Stimulated activated CD4-positive, alpha-beta T cell treated with anti-CD3 and anti-CD28 coated beads, Interleukin-2, amount 100 ng/mL, for 48 hours (primary cell): ENCODE results near the gene TIMD4.
"Not testable (repeated sequence)": the region's sequence is repeated elsewhere in the genome, so short reads cannot be mapped to it uniquely, and the experiment has no call there.

ENCODE experiments used
- DNase-seq, 2 donors: peaks; one replicate each; pipeline ENCODE4 v3.0.0-alpha.2; 2020

TIMD4 gene

DNA sequence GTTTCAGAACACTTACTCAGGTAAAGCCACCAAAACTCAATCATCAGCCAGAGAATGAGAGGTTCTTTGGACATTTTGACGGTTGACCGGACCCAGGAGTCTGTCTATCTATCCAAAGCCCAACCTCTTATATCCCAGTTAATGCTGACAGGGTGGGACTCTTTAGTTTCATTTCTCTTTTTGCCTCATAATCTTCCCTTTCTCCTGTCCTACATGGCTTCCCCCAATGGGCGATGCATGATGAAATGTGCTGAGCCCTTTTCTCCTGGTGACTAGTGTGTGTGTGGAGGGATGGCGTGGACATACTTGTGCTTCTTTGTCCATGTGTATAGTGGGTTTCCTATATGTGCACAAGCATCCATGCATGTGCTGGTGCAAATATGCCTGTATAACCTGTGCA lies at the start of gene TIMD4:
TIMD4 (minus strand) TSS at position 102 of the 400 bp plus-strand sequence; CDS start at position 74, 28 bp downstream.
- DNase-seq, result no peak

DNA sequence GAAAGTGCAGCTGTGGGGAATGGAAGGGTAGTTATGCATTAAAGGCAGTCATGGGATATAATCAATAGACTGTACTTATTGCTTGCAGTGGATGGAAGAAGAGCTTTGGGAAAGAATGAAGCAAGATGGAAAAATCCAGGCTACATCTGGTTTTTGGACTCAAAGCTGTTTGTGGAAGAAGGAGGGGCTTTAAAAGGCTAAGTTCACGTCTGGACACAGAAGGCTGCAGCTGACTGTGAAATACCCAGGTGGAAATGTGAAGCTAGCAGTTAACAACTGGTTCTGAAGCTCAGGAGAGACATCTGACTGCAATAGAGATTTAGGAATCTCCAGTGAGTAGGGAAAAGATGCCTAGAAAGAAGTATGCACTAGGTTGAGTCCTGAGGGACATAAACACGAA lies 43.2 kb upstream of the TIMD4 start:
- DNase-seq, result no peak

DNA sequence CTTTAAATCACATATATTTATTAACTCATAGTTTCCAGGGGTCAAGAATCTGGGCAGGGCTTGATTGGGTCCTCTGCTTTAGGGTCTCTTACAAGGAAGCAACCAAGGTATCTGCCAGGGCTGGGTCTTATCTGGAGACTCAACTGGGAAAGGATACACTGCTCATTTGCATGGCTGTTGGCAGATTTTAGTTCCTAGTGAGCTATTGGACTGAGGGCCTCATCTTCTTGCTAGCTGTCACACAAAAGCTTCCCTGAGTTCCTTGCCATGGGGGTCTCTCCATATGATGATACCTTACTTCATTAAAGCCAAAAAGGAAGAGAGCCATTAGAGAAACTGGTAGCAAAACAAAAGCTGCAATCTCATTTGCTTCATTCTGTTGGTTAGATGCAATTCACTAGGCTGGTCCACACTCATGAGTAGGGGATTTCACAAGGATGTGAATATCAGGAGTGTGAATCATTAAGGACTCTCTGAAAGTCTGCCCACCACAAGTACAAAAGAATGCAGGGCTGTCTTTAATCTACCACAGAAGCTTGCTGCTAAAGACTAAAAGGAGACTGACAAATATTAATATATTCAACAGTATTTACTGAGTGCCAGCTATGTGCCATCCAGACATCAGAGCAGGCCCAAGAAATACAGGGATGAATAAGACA lies 42.0 kb upstream of the TIMD4 start:
- DNase-seq, result no peak

DNA sequence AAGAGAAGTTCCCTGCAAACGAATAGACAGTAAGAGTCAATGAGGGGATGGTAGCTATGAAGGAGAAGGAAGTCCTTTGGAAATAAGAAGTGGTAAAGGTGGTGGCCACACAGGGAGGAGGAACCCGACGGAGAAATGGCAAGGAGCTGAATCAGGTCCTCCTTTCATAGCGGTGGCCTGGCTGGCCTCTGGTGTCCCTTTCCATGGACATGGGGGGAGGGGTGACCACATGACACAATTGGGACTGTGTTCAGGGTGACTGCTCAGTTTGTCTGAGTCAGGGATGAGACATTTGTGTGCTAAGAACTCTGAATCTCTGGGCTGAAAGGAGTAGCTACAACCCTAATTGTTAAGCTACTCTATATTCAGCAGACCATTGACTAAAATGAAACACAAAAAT lies 28.7 kb upstream of the TIMD4 start:
- DNase-seq, result no peak

- DNase-seq, result no peak
These were observed 21.0 kb upstream of the TIMD4 start for GRCh38 chr5:156984064-156984463.

DNA sequence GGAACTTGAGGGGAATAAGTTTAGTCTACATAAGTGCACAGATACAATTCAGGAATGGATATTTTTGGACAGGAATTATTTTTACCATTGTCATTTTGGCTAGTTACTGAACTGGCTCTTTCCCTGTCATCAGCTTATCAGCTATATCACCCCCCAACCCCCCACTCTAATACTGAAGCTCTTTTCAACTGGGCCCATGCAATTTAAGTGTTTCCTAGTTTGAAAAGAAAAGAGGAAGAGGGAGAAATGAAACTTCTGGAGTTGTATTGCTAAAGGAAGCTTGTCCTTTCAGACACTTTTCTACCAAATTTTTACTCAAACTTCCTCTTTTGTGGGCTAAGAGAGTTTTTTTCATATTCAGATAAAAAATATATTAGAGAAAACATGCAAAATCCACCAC lies 18.5 kb upstream of the TIMD4 start:
- DNase-seq, result no peak

GRCh38 chr5:156974328-156974727 lies 11.3 kb upstream of the TIMD4 start:
- no peak for DNase-seq

GRCh38 chr5:156971848-156972525 lies 9.0 kb upstream of the TIMD4 start:
- no peak for DNase-seq

DNA sequence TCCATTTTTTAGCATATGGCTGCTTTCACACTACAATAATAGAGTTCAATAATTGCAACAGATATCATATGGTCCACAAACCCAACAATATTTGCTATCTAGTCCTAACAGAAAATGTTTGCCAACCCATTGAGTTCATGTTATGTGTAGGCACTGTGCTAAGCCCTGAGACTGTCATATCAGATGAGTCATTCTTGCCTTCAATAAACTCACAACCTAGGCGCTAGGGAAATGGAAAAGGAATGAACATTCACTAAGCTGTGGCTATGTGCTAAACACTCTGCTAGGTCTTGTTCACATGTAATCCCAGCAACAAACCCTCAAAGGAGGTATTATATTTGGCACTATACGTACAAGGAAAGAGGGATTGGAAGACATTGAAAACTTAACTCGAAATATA lies 8.4 kb upstream of the TIMD4 start:
- no peak for DNase-seq

DNA sequence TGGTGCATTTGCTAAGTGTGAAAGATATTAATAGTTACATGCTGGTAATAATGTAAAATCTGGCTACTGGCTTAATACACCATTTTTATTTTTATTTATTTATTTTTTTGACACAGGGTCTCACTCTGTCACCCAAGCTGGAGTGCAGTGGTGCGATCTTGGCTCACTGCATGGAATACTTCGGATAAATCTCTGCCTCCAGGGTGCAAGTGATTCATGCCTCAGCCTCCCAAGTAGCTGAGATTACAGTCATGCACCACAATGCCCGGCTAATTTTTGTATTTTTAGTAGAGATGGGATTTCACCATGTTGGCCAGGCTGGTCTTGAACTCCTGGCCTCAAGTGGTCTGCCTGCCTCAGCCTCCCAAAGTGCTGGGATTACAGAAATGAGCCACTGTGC lies 4.4 kb upstream of the TIMD4 start:
- DNase-seq, result not testable (repeated sequence)

- no peak for DNase-seq
These were observed 6.7 kb downstream of the TIMD4 start for GRCh38 chr5:156956321-156956720.

DNA sequence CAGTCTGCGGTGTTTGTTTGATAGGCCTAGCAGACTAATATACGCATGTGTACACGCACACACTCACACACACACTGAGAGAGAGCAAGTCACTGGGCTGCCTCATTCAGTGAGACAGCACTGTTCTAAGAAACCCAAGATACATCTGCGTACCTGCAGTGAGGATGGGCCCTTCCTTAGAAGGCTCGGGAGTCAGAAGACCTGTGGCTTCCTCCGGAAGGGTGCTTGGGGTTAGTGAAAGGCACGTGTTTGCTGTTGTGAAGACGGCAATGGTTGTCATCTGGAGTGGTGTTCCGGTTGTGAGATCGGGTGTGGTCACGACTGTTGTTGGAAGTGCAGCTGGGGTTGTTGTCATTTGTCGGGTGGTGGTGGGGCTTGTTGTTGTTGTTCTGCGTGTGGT lies 11.7 kb downstream of the TIMD4 start:
- DNase-seq, result no peak

- DNase-seq, result no peak
These were observed 12.3 kb downstream of the TIMD4 start for GRCh38 chr5:156950716-156951115.

DNA sequence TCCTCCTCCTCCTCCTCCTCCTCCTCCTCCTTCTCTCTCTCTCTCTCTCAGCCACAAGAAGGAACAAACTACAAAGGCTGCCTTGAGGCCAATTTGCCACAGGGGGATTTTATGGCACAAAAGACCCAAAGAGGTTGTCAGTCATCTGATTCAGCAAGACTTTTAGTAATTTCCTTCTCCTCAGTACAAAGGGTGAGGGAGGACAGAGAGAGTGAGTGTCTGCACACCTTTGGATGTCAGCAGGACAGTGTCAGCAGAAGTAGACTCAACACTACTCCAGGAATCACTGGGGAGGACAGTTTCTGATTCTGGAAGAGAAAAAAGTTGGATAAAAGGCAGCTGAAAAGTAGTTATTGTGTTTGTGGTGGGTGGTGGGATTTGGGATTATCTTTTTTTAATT lies 13.6 kb downstream of the TIMD4 start:
- DNase-seq, result no peak

- DNase-seq, result no peak
These were observed 15.1 kb downstream of the TIMD4 start for GRCh38 chr5:156947925-156948324.

GRCh38 chr5:156942064-156942463 lies 21.0 kb downstream of the TIMD4 start:
- no peak for DNase-seq

- not testable (repeated sequence) for DNase-seq
These were observed 22.6 kb downstream of the TIMD4 start for GRCh38 chr5:156940462-156940861.

DNA sequence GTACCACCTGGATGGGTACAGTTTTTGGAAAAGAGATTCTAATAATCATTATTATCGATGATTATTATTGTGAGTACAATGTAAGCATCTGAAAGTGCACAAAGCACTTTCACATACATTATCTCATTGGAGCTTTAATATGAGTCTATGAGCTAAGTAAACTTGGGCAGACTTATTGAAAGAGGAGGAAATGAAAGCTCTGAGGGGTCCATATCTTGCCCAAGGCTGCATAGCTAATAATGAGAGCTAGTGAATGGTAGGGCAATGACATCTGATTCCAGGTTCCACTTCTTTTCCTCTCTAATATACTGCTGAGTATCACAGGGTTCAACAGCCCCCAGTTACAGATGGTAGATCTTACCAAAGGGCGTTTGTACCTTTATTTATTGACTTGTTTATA lies 26.1 kb downstream of the TIMD4 start:
- DNase-seq, result no peak

DNA sequence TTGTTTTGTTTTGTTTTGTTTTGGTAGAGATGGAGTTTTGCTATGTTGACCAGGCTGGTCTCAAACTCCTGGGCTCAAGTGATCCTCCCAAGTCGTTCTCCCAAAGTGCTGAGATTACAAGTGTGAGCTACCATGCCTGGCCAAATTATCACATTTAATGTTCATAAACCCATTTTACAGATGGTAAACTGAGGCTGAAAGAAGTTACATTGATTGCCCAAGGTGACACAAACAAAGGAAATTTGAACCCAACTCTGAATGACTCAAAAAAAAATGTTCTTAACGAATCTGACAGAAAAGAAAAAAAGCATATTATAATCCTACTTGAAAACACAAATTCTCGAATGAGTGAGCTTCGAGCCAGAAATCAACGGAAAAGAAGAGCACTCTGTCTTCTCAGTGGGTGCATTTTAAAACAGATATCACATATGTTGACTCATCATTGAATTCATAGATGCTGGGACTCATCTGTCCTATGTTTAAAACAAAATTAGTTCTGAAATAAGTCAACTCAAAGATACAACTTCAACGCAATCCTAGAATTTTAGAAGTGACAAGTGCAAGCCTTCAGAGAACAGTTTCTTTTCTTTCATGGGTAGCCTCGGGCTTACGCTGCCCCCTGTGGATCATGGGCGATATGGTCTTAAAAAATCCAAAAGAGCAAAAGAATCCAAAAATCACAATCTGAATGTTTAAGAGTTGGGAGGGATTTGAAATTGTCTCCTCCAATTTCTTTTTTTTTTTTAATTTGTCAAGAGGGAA lies 28.4 kb downstream of the TIMD4 start:
- DNase-seq, result peak; percentile 44 to 53

GRCh38 chr5:156929366-156929948 lies 33.6 kb downstream of the TIMD4 start:
- no peak for DNase-seq

GRCh38 chr5:156927545-156927944 lies 35.5 kb downstream of the TIMD4 start:
- no peak for DNase-seq

GRCh38 chr5:156925767-156926166 lies 37.3 kb downstream of the TIMD4 start:
- not testable (repeated sequence) for DNase-seq

GRCh38 chr5:156922207-156922792 lies 40.7 kb downstream of the TIMD4 start:
- no peak for DNase-seq
